GM13976 (cell line): Measurements from ENCODE around the gene MSH3.
"Not testable (repeated sequence)": the region's sequence is repeated elsewhere in the genome, so short reads cannot be mapped to it uniquely, and the experiment has no call there.

Experiments
- DNase-seq: peaks from one replicate; pipeline ENCODE4 v3.0.0; 2012; ENCODE audit warnings: low spot score
- CTCF ChIP-seq: IDR thresholded peaks from 2 replicates; pipeline ENCODE4 v1.5.1; 2012; ENCODE audit warnings: borderline replicate concordance, mild to moderate bottlenecking; ENCODE audit not compliant: insufficient read depth; ENCODE audit errors: extremely low read depth, missing control alignments, control extremely low read depth
- in situ Hi-C: fragments of 300-500 bp; cut with MboI; formaldehyde crosslinking; loops from one replicate; pipeline ENCODE4 v1.12.0; 2022; ENCODE audit warnings: low sequenced_read_pairs, mixed read lengths, inconsistent platforms; ENCODE audit not compliant: unreplicated experiment

MSH3 gene

GRCh38 chr5:80867233-80867632, 212.8 kb downstream of the MSH3 start:
- TF ChIP-seq CTCF = no peak
- no peak for DNase-seq
- in situ Hi-C loops = no loop called here

DNA sequence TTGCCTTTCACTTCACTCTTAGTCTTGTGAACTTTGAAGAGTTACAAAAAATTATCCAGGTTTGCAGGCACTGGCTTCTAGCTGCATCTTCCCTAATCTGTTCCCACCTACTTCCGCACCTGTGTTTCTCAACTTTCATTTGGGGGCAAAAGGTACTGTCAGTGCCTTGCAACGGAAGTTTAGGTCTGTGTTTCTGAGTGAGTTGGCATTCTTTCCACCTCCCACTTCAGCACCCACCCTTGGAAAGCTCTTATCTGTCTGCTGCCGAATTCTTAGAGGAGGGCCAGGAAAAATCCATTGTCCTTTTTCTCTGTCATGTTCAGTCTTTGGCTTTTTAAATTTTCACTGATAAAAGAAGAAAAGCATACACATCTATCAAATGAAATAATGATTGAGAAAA, 216.0 kb downstream of the MSH3 start:
- in situ Hi-C loops = no loop called here
- TF ChIP-seq CTCF = no peak
- DNase-seq = no peak

DNA sequence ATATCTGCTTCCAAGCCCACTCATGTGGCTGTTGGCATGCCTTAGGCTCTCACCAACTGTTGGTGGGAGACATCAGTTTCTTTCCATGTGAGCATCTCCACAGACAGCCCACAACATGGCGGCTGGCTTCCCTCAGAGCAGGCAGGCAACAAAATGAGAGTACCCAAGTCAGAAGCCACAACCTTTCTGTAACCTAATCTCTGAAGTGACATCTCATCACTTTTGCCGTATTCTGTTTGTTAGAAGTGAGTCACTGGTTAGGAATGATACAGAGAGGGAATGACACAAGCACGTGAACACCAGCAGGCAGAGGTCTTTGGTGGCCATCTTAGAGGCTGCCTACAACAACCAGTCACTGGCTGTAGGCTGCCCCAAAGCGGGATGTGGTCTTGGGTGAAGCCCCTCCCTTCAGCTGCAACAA, 217.1 kb downstream of the MSH3 start:
- TF ChIP-seq CTCF = no peak
- no peak for DNase-seq
- in situ Hi-C loops = no loop called here

DNA sequence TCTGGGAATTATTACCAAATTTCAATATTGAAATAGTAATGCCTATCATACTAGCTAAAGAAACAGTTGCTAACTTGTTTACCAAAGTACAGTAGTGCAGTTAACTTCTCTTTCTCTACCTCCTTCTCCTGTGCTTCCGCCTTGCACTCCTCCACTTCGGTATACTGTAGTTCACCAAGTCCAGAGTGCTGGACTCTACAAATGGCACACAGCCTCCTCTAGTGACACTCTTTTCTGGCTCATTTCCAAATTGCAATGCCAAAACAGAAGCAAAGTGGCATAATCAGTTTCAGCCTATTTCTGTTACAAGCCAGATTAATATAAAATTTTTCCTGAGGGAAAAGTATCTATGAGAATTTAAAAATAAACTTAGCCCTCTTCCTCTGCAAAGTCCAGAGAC, 219.7 kb downstream of the MSH3 start:
- in situ Hi-C loops = no loop called here
- DNase-seq = no peak
- TF ChIP-seq CTCF = no peak

DNA sequence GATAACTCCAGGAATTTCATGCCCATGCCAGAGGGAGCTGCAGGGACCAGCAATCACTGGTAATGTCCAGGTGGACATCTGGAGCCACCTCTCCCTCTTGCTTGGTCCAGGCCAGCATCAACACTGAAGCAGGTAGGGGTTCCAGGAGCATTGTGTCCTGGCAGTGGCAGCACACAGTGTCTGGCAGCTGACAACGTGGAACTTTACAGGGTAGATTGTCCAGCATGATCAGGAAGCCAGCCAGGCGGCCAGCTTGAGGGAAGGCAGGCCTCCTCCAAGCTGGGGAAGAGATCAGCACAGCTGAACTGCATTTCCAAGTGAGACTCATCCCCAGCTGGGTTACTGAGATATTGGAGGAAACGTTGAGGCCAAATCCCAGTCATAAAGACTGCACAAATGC, 223.1 kb downstream of the MSH3 start:
- no peak for TF ChIP-seq CTCF
- in situ Hi-C loops = no loop called here
- no peak for DNase-seq

DNA sequence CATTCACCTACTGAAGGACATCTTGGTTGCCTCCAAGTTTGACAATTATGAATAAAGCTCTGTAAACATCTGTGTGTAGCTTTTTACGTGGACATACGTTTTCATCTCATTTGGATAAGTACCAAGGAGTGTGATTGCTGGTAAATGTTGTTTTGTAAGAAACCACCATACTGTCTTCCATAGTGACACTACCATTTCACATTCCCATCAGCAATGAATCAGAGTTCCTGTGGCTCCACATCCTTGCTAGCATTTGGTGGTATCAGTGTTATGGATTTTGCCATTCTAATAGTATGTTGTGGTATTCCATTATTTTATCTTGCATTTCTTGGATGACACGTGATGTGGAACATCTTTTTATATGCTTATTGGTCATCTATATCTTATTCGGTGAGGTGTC, 227.3 kb downstream of the MSH3 start:
- TF ChIP-seq CTCF = no peak
- no peak for DNase-seq
- in situ Hi-C loops = no loop called here

DNA sequence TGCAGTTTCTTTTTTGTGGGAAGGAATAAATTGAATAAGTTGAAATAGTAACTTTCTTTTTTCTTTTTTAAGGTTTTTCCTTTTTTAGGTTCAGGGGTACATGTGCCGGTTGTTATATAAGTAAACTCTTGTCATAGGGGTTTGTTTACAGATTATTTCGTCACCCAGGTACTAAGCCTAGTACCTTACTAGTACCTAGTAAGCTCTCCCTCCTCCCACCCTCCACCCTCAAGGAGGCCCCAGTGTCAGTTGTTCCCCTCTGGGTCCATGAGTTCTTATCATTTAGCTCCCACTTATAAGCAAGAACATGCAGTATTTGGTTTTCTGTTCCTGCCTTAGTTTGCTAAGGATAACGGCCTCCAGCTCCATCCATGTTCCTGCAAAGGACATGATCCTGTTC, 228.9 kb downstream of the MSH3 start:
- in situ Hi-C loops, DNase-seq: not testable (repeated sequence)
